MM.1S (cell line): ENCODE data around the gene KCNA3.
A peak's percentile ranks its signal among the peaks of the same experiment; 100 is the strongest.

Experiments used
- DNase-seq: peaks from one replicate; pipeline ENCODE4 v3.0.0-alpha.2; 2015
- H2AFZ ChIP-seq: fragments of 300-600 bp; sonication (generic); 2 replicates; pipeline ENCODE4 v1.6.0; 2016; ENCODE audit warnings: antibody characterized with exemption, low read length
- H3F3A ChIP-seq: fragments of 300-600 bp; sonication (generic); 2 replicates; pipeline ENCODE4 v1.6.1; 2016; ENCODE audit warnings: mild to moderate bottlenecking, antibody characterized with exemption, low read length, moderate library complexity, mixed read lengths; ENCODE audit not compliant: insufficient read depth
- H3K27ac ChIP-seq: fragments of 300-600 bp; sonication (generic); 2 replicates; pipeline ENCODE4 v1.5.1; 2016; ENCODE audit warnings: mild to moderate bottlenecking, low read length
- H3K27me3 ChIP-seq: fragments of 300-600 bp; sonication (generic); replicated peaks from 2 replicates; pipeline ENCODE4 v1.6.0; 2016; ENCODE audit warnings: low read length; ENCODE audit not compliant: insufficient read depth
- H3K36me3 ChIP-seq: fragments of 300-600 bp; sonication (generic); replicated peaks from 2 replicates; pipeline ENCODE4 v1.6.1; 2016; ENCODE audit warnings: mild to moderate bottlenecking, low read length, mixed read lengths; ENCODE audit not compliant: insufficient read depth
- H3K4me1 ChIP-seq: fragments of 300-600 bp; sonication (generic); 2 replicates; pipeline ENCODE4 v1.6.1; 2016; ENCODE audit warnings: low read length, mixed read lengths
- H3K4me2 ChIP-seq: fragments of 300-600 bp; sonication (generic); 2 replicates; pipeline ENCODE4 v1.6.0; 2016; ENCODE audit warnings: low read depth, low read length
- H3K4me3 ChIP-seq: fragments of 300-600 bp; sonication (generic); 2 replicates; pipeline ENCODE4 v1.5.1; 2016; ENCODE audit warnings: low read length, mixed read lengths
- H3K79me2 ChIP-seq: fragments of 300-600 bp; sonication (generic); 2 replicates; pipeline ENCODE4 v1.6.1; 2016; ENCODE audit warnings: mixed run types, low read length, mixed read lengths
- H3K9ac ChIP-seq: fragments of 300-600 bp; sonication (generic); 2 replicates; pipeline ENCODE4 v1.6.1; 2016; ENCODE audit warnings: low read length, mixed read lengths
- H3K9me2 ChIP-seq: fragments of 300-600 bp; sonication (generic); replicated peaks from 2 replicates; pipeline ENCODE4 v1.6.1; 2016; ENCODE audit warnings: mild to moderate bottlenecking, low read length, mixed read lengths; ENCODE audit not compliant: insufficient read depth
- H3K9me3 ChIP-seq: fragments of 300-600 bp; sonication (generic); replicated peaks from 2 replicates; pipeline ENCODE4 v1.6.1; 2016; ENCODE audit warnings: mild to moderate bottlenecking, low read length, mixed read lengths; ENCODE audit not compliant: insufficient read depth
- H4K20me1 ChIP-seq: fragments of 300-600 bp; sonication (generic); 2 replicates; pipeline ENCODE4 v1.6.1; 2016; ENCODE audit warnings: mild to moderate bottlenecking, low read length, moderate library complexity, mixed read lengths; ENCODE audit not compliant: insufficient read depth
- EZH2 ChIP-seq: fragments of 300-600 bp; sonication (generic); optimal IDR thresholded peaks from 2 replicates; pipeline ENCODE3; 2017; ENCODE audit warnings: low read depth, mild to moderate bottlenecking, antibody characterized with exemption, low read length, mixed read lengths
- EZH2phosphoT487 ChIP-seq: fragments of 300-600 bp; sonication (generic); IDR thresholded peaks from 2 replicates; pipeline ENCODE4 v1.6.1; 2018; ENCODE audit warnings: antibody characterized with exemption, low read length
- TF ChIP-seq, protein P1 (sequence below): fragments of 300-600 bp; sonication (generic); IDR thresholded peaks from 2 replicates; pipeline ENCODE4 v1.5.1; 2016; ENCODE audit warnings: antibody characterized with exemption, low read length, mixed read lengths

The KCNA3 gene

DNA sequence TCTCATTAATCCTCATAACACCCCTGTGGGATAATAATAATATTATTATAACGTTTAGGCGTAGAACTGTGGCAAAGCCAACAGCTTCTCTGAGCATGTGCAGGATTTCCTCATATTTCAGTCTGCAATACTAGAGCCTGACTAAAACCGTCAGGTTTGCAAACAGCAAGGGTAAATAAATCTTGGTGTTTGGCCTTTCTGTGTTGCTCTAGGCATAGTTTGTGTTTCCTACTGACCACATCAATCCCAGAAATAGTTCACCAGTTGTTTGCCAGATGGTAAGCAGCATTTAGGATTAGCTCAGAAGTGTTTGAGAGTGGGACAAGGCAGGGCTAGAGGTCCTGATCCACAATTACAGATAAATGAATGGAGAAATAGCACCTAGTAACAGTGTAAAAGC, 2.8 kb upstream of the KCNA3 start:
- no peaks in the 10 kb centered on the region for H3K36me3 ChIP-seq
- no peak for DNase-seq
- peaks cover 10% of the 10 kb centered on the region for H3F3A ChIP-seq
- H3K9ac ChIP-seq, result no peak overlapping the region
- no peak overlapping the region for H3K4me2 ChIP-seq
- no peaks in the 10 kb centered on the region for H3K27me3 ChIP-seq
- H4K20me1 ChIP-seq, result no peaks in the 10 kb centered on the region
- no peak overlapping the region for H3K4me3 ChIP-seq
- TF ChIP-seq EZH2phosphoT487, result no peak
- TF ChIP-seq EZH2, result no peak
- TF ChIP-seq, protein P1, sequence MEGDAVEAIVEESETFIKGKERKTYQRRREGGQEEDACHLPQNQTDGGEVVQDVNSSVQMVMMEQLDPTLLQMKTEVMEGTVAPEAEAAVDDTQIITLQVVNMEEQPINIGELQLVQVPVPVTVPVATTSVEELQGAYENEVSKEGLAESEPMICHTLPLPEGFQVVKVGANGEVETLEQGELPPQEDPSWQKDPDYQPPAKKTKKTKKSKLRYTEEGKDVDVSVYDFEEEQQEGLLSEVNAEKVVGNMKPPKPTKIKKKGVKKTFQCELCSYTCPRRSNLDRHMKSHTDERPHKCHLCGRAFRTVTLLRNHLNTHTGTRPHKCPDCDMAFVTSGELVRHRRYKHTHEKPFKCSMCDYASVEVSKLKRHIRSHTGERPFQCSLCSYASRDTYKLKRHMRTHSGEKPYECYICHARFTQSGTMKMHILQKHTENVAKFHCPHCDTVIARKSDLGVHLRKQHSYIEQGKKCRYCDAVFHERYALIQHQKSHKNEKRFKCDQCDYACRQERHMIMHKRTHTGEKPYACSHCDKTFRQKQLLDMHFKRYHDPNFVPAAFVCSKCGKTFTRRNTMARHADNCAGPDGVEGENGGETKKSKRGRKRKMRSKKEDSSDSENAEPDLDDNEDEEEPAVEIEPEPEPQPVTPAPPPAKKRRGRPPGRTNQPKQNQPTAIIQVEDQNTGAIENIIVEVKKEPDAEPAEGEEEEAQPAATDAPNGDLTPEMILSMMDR, result no peak
- H3K9me2 ChIP-seq, result no peaks in the 10 kb centered on the region
- H2AFZ ChIP-seq, result no peak overlapping the region
- peaks cover 19% of the 10 kb centered on the region for H3K79me2 ChIP-seq
- H3K4me1 ChIP-seq, result no peaks in the 10 kb centered on the region
- no peaks in the 10 kb centered on the region for H3K9me3 ChIP-seq
- peak overlapping the region; percentile 32; the same call in 1 of the 2 replicates for H3K27ac ChIP-seq

GRCh38 chr1:110676970-110677369, 2.2 kb upstream of the KCNA3 start:
- no peaks in the 10 kb centered on the region for H3K9me2 ChIP-seq
- H3K9me3 ChIP-seq, result no peaks in the 10 kb centered on the region

DNA sequence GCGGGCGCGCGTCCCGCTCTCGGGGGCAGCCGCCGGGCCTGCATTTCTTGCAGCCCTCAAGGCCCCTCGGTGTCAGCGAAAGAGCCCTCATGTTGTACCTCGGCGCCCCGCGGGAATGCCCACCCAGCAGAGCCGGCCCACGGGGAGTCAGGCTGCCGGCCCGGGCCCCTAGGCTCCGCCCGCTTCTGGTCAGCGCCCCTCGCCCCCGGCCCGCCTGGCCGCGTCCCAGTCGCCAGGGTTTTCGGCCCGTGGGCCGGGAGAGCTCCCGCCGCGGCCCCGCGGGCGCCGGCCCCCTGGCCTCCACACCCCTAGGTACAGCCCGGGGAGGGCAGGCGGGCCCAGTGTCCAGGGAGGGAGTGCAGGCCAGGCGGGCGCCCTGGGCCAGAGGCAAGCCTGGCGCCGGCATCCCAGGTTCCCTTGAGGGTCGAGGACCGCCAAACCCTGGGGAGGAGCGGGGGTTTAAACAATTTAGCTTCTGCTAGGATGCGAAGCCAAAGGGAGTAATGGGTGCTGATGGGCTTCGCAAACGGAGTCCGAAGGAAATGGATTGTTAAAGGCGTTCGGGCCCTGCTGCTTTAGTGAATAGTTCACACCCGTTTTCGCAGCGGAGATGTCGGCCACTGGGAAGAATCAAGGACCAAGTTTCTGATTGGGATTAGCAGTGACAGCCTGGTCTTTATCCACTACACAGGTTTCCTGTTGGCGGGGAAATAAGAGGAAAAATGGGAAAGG, 486 bp upstream of the KCNA3 start:
- Histone ChIP-seq H3K36me3 (no peaks in the 10 kb centered on the region), H3K79me2 (peaks cover 42% of the 10 kb centered on the region), H3K9ac (peak overlapping the region; percentile 92; the same call in 1 of the 2 replicates), H3K4me2 (peak overlapping the region; percentile 87; the same call in 1 of the 2 replicates), H3K27ac (peak overlapping the region; percentile 94; the same call in 1 of the 2 replicates), H3K9me2 (no peaks in the 10 kb centered on the region), H3K9me3 (no peaks in the 10 kb centered on the region), H3K27me3 (no peaks in the 10 kb centered on the region), H3F3A (peaks cover 29% of the 10 kb centered on the region), H3K4me3 (peak overlapping the region; percentile 95), H4K20me1 (no peaks in the 10 kb centered on the region), H3K4me1 (no peaks in the 10 kb centered on the region), H2AFZ (no peak overlapping the region)
- TF ChIP-seq EZH2 (no peak), EZH2phosphoT487 (no peak)
- TF ChIP-seq, protein P1, result no peak
- DNase-seq, result no peak

More at GRCh38 chr1:110676970-110677369, 2.2 kb upstream of the KCNA3 start:
- Histone ChIP-seq H3K4me1 (no peaks in the 10 kb centered on the region), H4K20me1 (no peaks in the 10 kb centered on the region), H3K4me3 (no peak overlapping the region), H3F3A (peaks cover 15% of the 10 kb centered on the region), H3K27ac (no peak overlapping the region), H3K36me3 (no peaks in the 10 kb centered on the region), H3K79me2 (peaks cover 25% of the 10 kb centered on the region), H3K9ac (no peak overlapping the region), H2AFZ (no peak overlapping the region), H3K4me2 (no peak overlapping the region), H3K27me3 (no peaks in the 10 kb centered on the region)
- TF ChIP-seq, protein P1, result no peak
- TF ChIP-seq EZH2, result no peak
- no peak for TF ChIP-seq EZH2phosphoT487
- no peak for DNase-seq
